HepG2 (cell line): ENCODE data around the gene FKBP8. TPM values are rescaled to one million over a fixed set of nuclear protein-coding genes. Genes with fewer than 3 reads are reported as not detected.

ENCODE experiments used
- BCLAF1 ChIP-seq: fragments of 450-650 bp; IDR thresholded peaks from 2 replicates; pipeline ENCODE4 v1.6.1; 2017; ENCODE audit warnings: mild to moderate bottlenecking
- CTCF ChIP-seq: sonication (generic); formaldehyde crosslinking; IDR thresholded peaks from 2 replicates; pipeline ENCODE4 v1.5.0; 2020; ENCODE audit warnings: mild to moderate bottlenecking, missing genetic modification reagents, moderate library complexity
- GRHL1 ChIP-seq: sonication (generic); formaldehyde crosslinking; conservative IDR thresholded peaks from 2 replicates; pipeline ENCODE4 v1.8.0; 2022; ENCODE audit warnings: missing genetic modification reagents
- HNF4G ChIP-seq, 2 experiments: sonication (generic) in 1 of 2; formaldehyde crosslinking in 1 of 2; IDR thresholded peaks; 2 replicates each; pipeline versions ENCODE4 v1.4.0 to v1.6.1; 2011 to 2020; ENCODE audit warnings: borderline replicate concordance in 2 of 2, low read depth in 2 of 2, mild to moderate bottlenecking in 2 of 2, low read length in 1 of 2, missing genetic modification reagents in 1 of 2, moderate library complexity in 1 of 2
- KDM6A ChIP-seq: IDR thresholded peaks from 2 replicates; pipeline ENCODE4 v1.6.1; 2016; ENCODE audit warnings: low read depth
- MAX ChIP-seq: IDR thresholded peaks from 2 replicates; pipeline ENCODE4 v1.6.1; 2012; ENCODE audit warnings: inconsistent platforms
- NR2F6 ChIP-seq, 2 experiments: IDR thresholded peaks; 2 replicates each; pipeline ENCODE4 v1.6.1; 2016; ENCODE audit warnings: antibody characterized with exemption in 1 of 2, mild to moderate bottlenecking in 1 of 2
- PHF20 ChIP-seq: sonication (generic); formaldehyde crosslinking; IDR thresholded peaks from 2 replicates; pipeline ENCODE4 v1.5.0; 2020; ENCODE audit warnings: mild to moderate bottlenecking, missing genetic modification reagents
- SP2 ChIP-seq: sonication (generic); formaldehyde crosslinking; IDR thresholded peaks from 2 replicates; pipeline ENCODE4 v1.5.1; 2020; ENCODE audit warnings: mild to moderate bottlenecking, missing genetic modification reagents
- TBX2 ChIP-seq: sonication (generic); formaldehyde crosslinking; IDR thresholded peaks from 2 replicates; pipeline ENCODE4 v1.5.0; 2020; ENCODE audit warnings: missing genetic modification reagents, mild to moderate bottlenecking, borderline replicate concordance
- XRCC5 ChIP-seq: fragments of 200-400 bp; formaldehyde crosslinking; optimal IDR thresholded peaks from 2 replicates; pipeline ENCODE3; 2017; ENCODE audit warnings: mild to moderate bottlenecking, low read length
- ZBTB26 ChIP-seq: IDR thresholded peaks from 2 replicates; pipeline ENCODE4 v1.6.1; 2016; ENCODE audit warnings: missing compliant biosample characterization, missing genetic modification reagents, borderline replicate concordance
- ZFX ChIP-seq: sonication (generic); formaldehyde crosslinking; IDR thresholded peaks from 2 replicates; pipeline ENCODE4 v1.4.0; 2020; ENCODE audit warnings: mild to moderate bottlenecking, low read depth, missing genetic modification reagents, moderate library complexity
- ZKSCAN8 ChIP-seq: IDR thresholded peaks from 2 replicates; pipeline ENCODE4 v1.6.1; 2016; ENCODE audit warnings: borderline replicate concordance, missing genetic modification reagents, missing compliant biosample characterization
- ZNF281 ChIP-seq: sonication (generic); formaldehyde crosslinking; IDR thresholded peaks from 2 replicates; pipeline ENCODE4 v1.4.0; 2020; ENCODE audit warnings: missing genetic modification reagents, borderline replicate concordance
- ZNF766 ChIP-seq: sonication (generic); formaldehyde crosslinking; IDR thresholded peaks from 2 replicates; pipeline ENCODE4 v1.5.0; 2020; ENCODE audit warnings: missing genetic modification reagents, borderline replicate concordance
- polyA plus RNA-seq, 8 experiments: library from polyadenylated mRNA; depleted of rRNA in 3 of 8; stranded (reverse) in 7 of 8; unstranded in 1 of 8; fragments of >200 nt; fragmentation: Illumina TruSeq in 4 of 8; extraction: Trizol in 4 of 8; gene quantifications; 2 replicates each; pipeline versions ENCODE4 v1.2.1 to v1.2.3, GENCODE V29; 2011 to 2016; ENCODE audit warnings: low read depth in 4 of 8, missing spikeins in 1 of 8, mixed read lengths in 1 of 8; ENCODE audit not compliant: insufficient read depth in 1 of 8
- total RNA-seq, 5 experiments: library from RNA; depleted of rRNA; stranded (reverse); fragments of >200 nt; fragmentation: Illumina TruSeq; extraction: Trizol; gene quantifications; 2 replicates each; pipeline ENCODE4 v1.2.3, GENCODE V29; 2016; ENCODE audit warnings: low read depth in 1 of 5

FKBP8 gene
- total and polyA plus RNA-seq, 2 of the 13 experiments (the other 11 are each of a cell fraction or from before 2014, with no cell fraction given): 81.7 to 93.9 TPM

GRCh38 chr19:18543814-18544475 lies 572 bp upstream of the FKBP8 start (continued):
- peak; percentile 26; the same call in 1 of the 2 replicates for TF ChIP-seq CTCF (CRISPR knock-in tag)
- 0 out of 2 replicates have a peak, but pooled peaks have one; percentile 27 for TF ChIP-seq PHF20 (CRISPR knock-in tag)
- TF ChIP-seq TBX2 (CRISPR knock-in tag): peak; percentile 63; the same call in 1 of the 2 replicates
- no peak for TF ChIP-seq ZNF766 (CRISPR knock-in tag)
- no peak for TF ChIP-seq KDM6A (CRISPR knock-in tag)
- TF ChIP-seq XRCC5: no peak
- peak; percentile 17; the same call in 1 of the 2 replicates for TF ChIP-seq ZFX (CRISPR knock-in tag)
- TF ChIP-seq SP2 (CRISPR knock-in tag): no peak
- TF ChIP-seq NR2F6 (IDR thresholded peaks at IDR 0.05): no peak
- TF ChIP-seq NR2F6 (CRISPR knock-in tag; IDR thresholded peaks at IDR 0.05): no peak
- no peak for TF ChIP-seq ZBTB26
- TF ChIP-seq MAX: 0 out of 2 replicates have a peak, but pooled peaks have one; percentile 18
- TF ChIP-seq HNF4G (IDR thresholded peaks at IDR 0.05; ENCODE audit: borderline replicate concordance, low read depth, low read length): no peak
- TF ChIP-seq HNF4G (CRISPR knock-in tag; IDR thresholded peaks at IDR 0.05; ENCODE audit: borderline replicate concordance, low read depth): no peak
- TF ChIP-seq BCLAF1: no peak
- peak; percentile 67; the same call in 1 of the 2 replicates for TF ChIP-seq ZNF281 (CRISPR knock-in tag)
- TF ChIP-seq GRHL1 (CRISPR knock-in tag): no peak
- TF ChIP-seq ZKSCAN8 (CRISPR knock-in tag): peak; percentile 98
